ENCODE results near the gene EIF5A2.
A peak's percentile ranks its signal among the peaks of the same experiment; 100 is the strongest.

The EIF5A2 gene

GRCh38 chr3:170848292-170848917 lies 60.0 kb downstream of the EIF5A2 start:
- H3K4me3 ChIP-seq (ENCODE audit: low read depth, low read length) = no peak overlapping the region
- in situ Hi-C loops (cut with HindIII; ENCODE audit: low sequenced_read_pairs) = no loop called here
- DNase-seq (ENCODE audit: low read depth) = no peak
- TF ChIP-seq, protein P1, sequence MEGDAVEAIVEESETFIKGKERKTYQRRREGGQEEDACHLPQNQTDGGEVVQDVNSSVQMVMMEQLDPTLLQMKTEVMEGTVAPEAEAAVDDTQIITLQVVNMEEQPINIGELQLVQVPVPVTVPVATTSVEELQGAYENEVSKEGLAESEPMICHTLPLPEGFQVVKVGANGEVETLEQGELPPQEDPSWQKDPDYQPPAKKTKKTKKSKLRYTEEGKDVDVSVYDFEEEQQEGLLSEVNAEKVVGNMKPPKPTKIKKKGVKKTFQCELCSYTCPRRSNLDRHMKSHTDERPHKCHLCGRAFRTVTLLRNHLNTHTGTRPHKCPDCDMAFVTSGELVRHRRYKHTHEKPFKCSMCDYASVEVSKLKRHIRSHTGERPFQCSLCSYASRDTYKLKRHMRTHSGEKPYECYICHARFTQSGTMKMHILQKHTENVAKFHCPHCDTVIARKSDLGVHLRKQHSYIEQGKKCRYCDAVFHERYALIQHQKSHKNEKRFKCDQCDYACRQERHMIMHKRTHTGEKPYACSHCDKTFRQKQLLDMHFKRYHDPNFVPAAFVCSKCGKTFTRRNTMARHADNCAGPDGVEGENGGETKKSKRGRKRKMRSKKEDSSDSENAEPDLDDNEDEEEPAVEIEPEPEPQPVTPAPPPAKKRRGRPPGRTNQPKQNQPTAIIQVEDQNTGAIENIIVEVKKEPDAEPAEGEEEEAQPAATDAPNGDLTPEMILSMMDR (IDR thresholded peaks at IDR 0.05; ENCODE audit: low read depth, low read length, missing control alignments) = peak; percentile 4

DNA sequence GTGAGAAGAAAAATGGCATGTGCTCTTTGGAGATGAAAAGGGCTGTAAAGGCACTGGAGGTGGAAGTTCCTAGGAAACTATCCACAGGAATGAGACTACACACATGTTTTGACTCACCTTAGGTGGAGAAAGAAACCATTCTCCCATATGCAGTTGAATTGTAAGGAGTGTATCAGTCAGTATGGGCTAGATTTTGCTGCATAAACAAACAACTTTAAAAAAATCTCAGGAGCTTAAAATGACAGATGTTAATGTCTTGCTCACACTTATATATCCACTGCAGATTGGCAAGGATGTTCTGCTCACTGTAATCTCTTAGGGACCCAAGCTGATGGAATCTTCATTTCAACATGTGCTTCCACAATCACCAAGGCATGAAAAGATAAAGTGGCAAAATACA lies 64.1 kb downstream of the EIF5A2 start:
- H3K4me3 ChIP-seq (ENCODE audit: low read depth, low read length) = no peak overlapping the region
- TF ChIP-seq, protein P1 (IDR thresholded peaks at IDR 0.05; ENCODE audit: low read depth, low read length, missing control alignments) = no peak
- DNase-seq (ENCODE audit: low read depth) = no peak
- in situ Hi-C loops (cut with HindIII; ENCODE audit: low sequenced_read_pairs) = no loop called here

DNA sequence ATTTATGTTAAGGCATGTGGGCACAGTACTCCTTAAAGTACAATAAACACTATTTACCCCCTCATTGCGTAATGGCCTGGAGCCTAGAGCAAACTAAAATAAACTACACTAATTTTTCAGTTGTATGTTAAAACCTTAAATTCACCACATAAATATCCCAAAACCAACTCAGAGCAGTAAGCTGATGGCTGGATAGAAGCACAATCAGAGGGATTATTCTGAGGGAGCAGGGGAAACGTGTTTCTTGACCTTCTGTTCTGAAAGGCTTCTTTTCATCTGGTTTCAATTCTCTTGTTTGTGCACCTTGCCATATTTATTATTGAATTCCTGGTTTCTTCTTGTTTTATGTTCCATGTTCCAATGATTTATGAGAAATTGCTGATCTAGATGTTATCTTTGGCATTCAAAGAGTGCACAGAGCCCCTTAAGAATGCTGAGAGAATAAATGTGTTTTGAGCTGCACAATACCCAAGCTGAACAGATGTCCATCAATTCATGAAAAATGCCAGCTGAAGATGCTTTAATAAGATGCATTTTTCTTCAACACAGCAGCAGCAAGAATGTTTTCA lies 68.1 kb downstream of the EIF5A2 start:
- TF ChIP-seq, protein P1 (IDR thresholded peaks at IDR 0.05; ENCODE audit: low read depth, low read length, missing control alignments) = no peak

GRCh38 chr3:170839518-170840100 lies 68.8 kb downstream of the EIF5A2 start:
- DNase-seq (ENCODE audit: low read depth) = no peak
- in situ Hi-C loops (cut with HindIII; ENCODE audit: low sequenced_read_pairs) = no loop called here
- TF ChIP-seq, protein P1 (IDR thresholded peaks at IDR 0.05; ENCODE audit: low read depth, low read length, missing control alignments) = no peak
- H3K4me3 ChIP-seq (ENCODE audit: low read depth, low read length) = no peak overlapping the region

More for the DNA sequence above, 68.1 kb downstream of the EIF5A2 start:
- DNase-seq (ENCODE audit: low read depth) = peak; percentile 29
- no peak overlapping the region for H3K4me3 ChIP-seq (ENCODE audit: low read depth, low read length)
- in situ Hi-C loops (cut with HindIII; ENCODE audit: low sequenced_read_pairs) = no loop called here
